H9 (cell line): ENCODE measurements around the gene TSC2. TPM values are rescaled to one million over a fixed set of nuclear protein-coding genes. Genes with fewer than 3 reads are reported as not detected.

Source experiments
- DNase-seq: peaks from one replicate; pipeline ENCODE4 v3.0.0-alpha.2; 2017
- H2AFZ ChIP-seq: one replicate; pipeline ENCODE4 v1.6.1; 2013; ENCODE audit warnings: mild to moderate bottlenecking, low read length, control low read depth, moderate library complexity
- H2AK5ac ChIP-seq: 2 replicates; pipeline ENCODE4 v1.6.1; 2013; ENCODE audit warnings: low read length, control low read depth, mixed read lengths; ENCODE audit not compliant: insufficient read length
- H2BK120ac ChIP-seq: one replicate; pipeline ENCODE4 v1.6.1; 2013; ENCODE audit warnings: low read depth, mild to moderate bottlenecking, low read length, control low read depth, inconsistent platforms; ENCODE audit not compliant: poor library complexity, severe bottlenecking
- H2BK12ac ChIP-seq: 2 replicates; pipeline ENCODE4 v1.6.1; 2013; ENCODE audit warnings: low read length, control low read depth, mixed read lengths, low read depth; ENCODE audit not compliant: insufficient read length
- H2BK15ac ChIP-seq: 2 replicates; pipeline ENCODE4 v1.6.1; 2013; ENCODE audit warnings: low read depth, low read length, control low read depth
- H2BK20ac ChIP-seq: one replicate; pipeline ENCODE4 v1.6.1; 2013; ENCODE audit warnings: low read depth, mild to moderate bottlenecking, low read length, control low read depth, inconsistent platforms; ENCODE audit not compliant: poor library complexity, severe bottlenecking
- H2BK5ac ChIP-seq: 2 replicates; pipeline ENCODE4 v1.6.1; 2013; ENCODE audit warnings: low read length, control low read depth, mixed read lengths; ENCODE audit not compliant: insufficient read length
- H3K14ac ChIP-seq: 2 replicates; pipeline ENCODE4 v1.6.1; 2013; ENCODE audit warnings: low read length, control low read depth; ENCODE audit not compliant: insufficient read depth
- H3K18ac ChIP-seq: 2 replicates; pipeline ENCODE4 v1.6.1; 2013; ENCODE audit warnings: low read depth, mild to moderate bottlenecking, mixed read lengths, low read length, control low read depth; ENCODE audit not compliant: insufficient read length
- H3K23ac ChIP-seq: 2 replicates; pipeline ENCODE4 v1.6.1; 2013; ENCODE audit warnings: low read length, control low read depth, mixed read lengths, low read depth; ENCODE audit not compliant: insufficient read length
- H3K23me2 ChIP-seq: 2 replicates; pipeline ENCODE4 v1.6.1; 2013; ENCODE audit warnings: low read depth, mild to moderate bottlenecking, mixed read lengths, low read length, control low read depth; ENCODE audit not compliant: insufficient read length, poor library complexity, severe bottlenecking
- H3K27ac ChIP-seq: 2 replicates; pipeline ENCODE4 v1.5.1; 2013; ENCODE audit warnings: low read length, control low read depth, mixed read lengths, low read depth; ENCODE audit not compliant: insufficient read length
- H3K27me3 ChIP-seq: 2 replicates; pipeline ENCODE4 v1.6.1; 2013; ENCODE audit warnings: low read length, control low read depth, inconsistent platforms; ENCODE audit not compliant: insufficient read depth
- H3K4ac ChIP-seq: 2 replicates; pipeline ENCODE4 v1.6.1; 2013; ENCODE audit warnings: low read depth, mild to moderate bottlenecking, control low read depth, inconsistent platforms, low read length, moderate library complexity
- H3K4me1 ChIP-seq: 2 replicates; pipeline ENCODE4 v1.6.1; 2013; ENCODE audit warnings: low read length, control low read depth, inconsistent platforms; ENCODE audit not compliant: insufficient read depth
- H3K4me2 ChIP-seq: 2 replicates; pipeline ENCODE4 v1.6.1; 2013; ENCODE audit warnings: low read length, control low read depth, mixed read lengths; ENCODE audit not compliant: insufficient read length, insufficient read depth
- H3K56ac ChIP-seq: 2 replicates; pipeline ENCODE4 v1.6.1; 2013; ENCODE audit warnings: low read depth, mild to moderate bottlenecking, mixed read lengths, low read length, control low read depth; ENCODE audit not compliant: insufficient read length
- H3K79me1 ChIP-seq: 2 replicates; pipeline ENCODE4 v1.6.1; 2013; ENCODE audit warnings: low read depth, mild to moderate bottlenecking, moderate library complexity, low read length, control low read depth, inconsistent platforms; ENCODE audit not compliant: insufficient read depth, poor library complexity, severe bottlenecking
- H3K79me2 ChIP-seq: 2 replicates; pipeline ENCODE4 v1.6.1; 2013; ENCODE audit warnings: low read length, control low read depth, inconsistent platforms; ENCODE audit not compliant: insufficient read depth
- H3K9ac ChIP-seq: 2 replicates; pipeline ENCODE4 v1.6.1; 2013; ENCODE audit warnings: low read length, control low read depth, mixed read lengths; ENCODE audit not compliant: insufficient read length; ENCODE audit errors: extremely low read depth
- H3K9me3 ChIP-seq: one replicate; pipeline ENCODE4 v1.6.1; 2013; ENCODE audit warnings: low read depth, low read length, inconsistent platforms; ENCODE audit not compliant: control insufficient read depth
- H3T11ph ChIP-seq: one replicate; pipeline ENCODE4 v1.6.1; 2013; ENCODE audit warnings: mild to moderate bottlenecking, low read length, control low read depth, inconsistent platforms
- H4K20me1 ChIP-seq: one replicate; pipeline ENCODE4 v1.6.1; 2013; ENCODE audit not compliant: control insufficient read depth, insufficient read length, insufficient read depth
- H4K5ac ChIP-seq: 2 replicates; pipeline ENCODE4 v1.6.1; 2013; ENCODE audit warnings: low read depth, mild to moderate bottlenecking, mixed read lengths, low read length, control low read depth; ENCODE audit not compliant: insufficient read length
- H4K8ac ChIP-seq: replicated peaks from 2 replicates; pipeline ENCODE4 v1.6.1; 2013; ENCODE audit warnings: low read length, control low read depth, mixed read lengths, low read depth; ENCODE audit not compliant: insufficient read length
- H4K91ac ChIP-seq: 2 replicates; pipeline ENCODE4 v1.6.1; 2013; ENCODE audit warnings: low read depth, mild to moderate bottlenecking, moderate library complexity, mixed read lengths, low read length, control low read depth; ENCODE audit not compliant: insufficient read length
- H3K27ac Mint-ChIP-seq, 3 experiments: 2 replicates in 2 of 3; 3 replicates in 1 of 3; pipeline ENCODE4 v1.8.0; 2020 to 2021; ENCODE audit warnings: mixed read lengths in 3 of 3, mild to moderate bottlenecking in 1 of 3, moderate library complexity in 1 of 3
- H3K27me3 Mint-ChIP-seq: 2 replicates; pipeline ENCODE4 v1.8.0; 2021; ENCODE audit warnings: low read depth, mild to moderate bottlenecking, moderate library complexity, mixed read lengths
- H3K36me3 Mint-ChIP-seq, 3 experiments: 2 replicates in 2 of 3; 3 replicates in 1 of 3; pipeline ENCODE4 v1.8.0; 2020 to 2021; ENCODE audit warnings: low read depth in 3 of 3, mixed read lengths in 3 of 3; ENCODE audit not compliant: insufficient read depth in 1 of 3
- H3K4me1 Mint-ChIP-seq, 2 experiments: 2 replicates each; pipeline ENCODE4 v1.8.0; 2020; ENCODE audit warnings: mixed read lengths in 2 of 2
- H3K4me3 Mint-ChIP-seq, 2 experiments: 2 replicates in 1 of 2; 3 replicates in 1 of 2; pipeline ENCODE4 v1.8.0; 2020 to 2021; ENCODE audit warnings: mild to moderate bottlenecking in 2 of 2, mixed read lengths in 2 of 2, moderate library complexity in 1 of 2
- H3K9me3 Mint-ChIP-seq, 2 experiments: 2 replicates in 1 of 2; 3 replicates in 1 of 2; pipeline ENCODE4 v1.8.0; 2020; ENCODE audit warnings: mild to moderate bottlenecking in 2 of 2, mixed read lengths in 2 of 2, moderate library complexity in 1 of 2
- CTCF ChIP-seq: fragments of 200-600 bp; sonication (generic); conservative IDR thresholded peaks from 3 replicates; pipeline ENCODE4 v1.8.0; 2021; ENCODE audit warnings: antibody characterized with exemption, mild to moderate bottlenecking
- WGBS: extraction: QIAGEN DNeasy Blood & Tissue Kit; methylation state at CpG from one replicate; pipeline ENCODE4 v1.1.7; 2013; ENCODE audit warnings: missing lambda C conversion rate, low lambda C conversion rate, mixed read lengths; ENCODE audit not compliant: insufficient read length; ENCODE audit errors: extremely low coverage; 5-methylcytosine and 5-hydroxymethylcytosine counted together
- total RNA-seq: library from RNA; stranded (reverse); gene quantifications from 2 replicates; pipeline ENCODE4 v1.2.1, GENCODE V29; 2021

Gene TSC2
- total RNA-seq, 1 experiment from 2014 or later: 122 TPM

- Histone ChIP-seq H3K9me3 (no peaks in the 10 kb centered on the region), H4K8ac (no peak overlapping the region), H3K56ac (no peak overlapping the region), H4K5ac (no peak overlapping the region), H3K4me1 (peaks cover 6% of the 10 kb centered on the region; the same call in 1 of the 2 replicates), H2BK120ac (no peak overlapping the region), H2AK5ac (no peak overlapping the region), H2AFZ (no peak overlapping the region), H4K91ac (no peak overlapping the region), H3K4ac (no peak overlapping the region), H2BK20ac (no peak overlapping the region), H2BK12ac (no peak overlapping the region), H3K27ac (no peak overlapping the region), H3K23me2 (peaks cover 11% of the 10 kb centered on the region), H3K14ac (no peak overlapping the region; the same call in 1 of the 2 replicates), H3T11ph (no peak overlapping the region), H3K79me2 (peaks cover 26% of the 10 kb centered on the region; the same call in 1 of the 2 replicates), H3K9ac (no peak overlapping the region), H3K79me1 (peaks cover 24% of the 10 kb centered on the region), H3K18ac (no peak overlapping the region), H2BK15ac (no peak overlapping the region), H3K27me3 (no peaks in the 10 kb centered on the region), H3K23ac (no peak overlapping the region), H3K4me2 (no peak overlapping the region), H2BK5ac (no peak overlapping the region), H4K20me1 (no peaks in the 10 kb centered on the region)
- H3K4me1 Mint-ChIP-seq: peaks cover 22 to 36% of the 10 kb centered on the region in 2 experiments
- H3K4me3 Mint-ChIP-seq: peak overlapping the region in 1 of 2 experiments; percentile 46; a peak in 2 of 5 replicates
- H3K27me3 Mint-ChIP-seq: no peaks in the 10 kb centered on the region; the same call in 1 of the 2 replicates
- H3K27ac Mint-ChIP-seq: peak overlapping the region in 1 of 3 experiments; percentile 80; a peak in 3 of 7 replicates
- no peak for DNase-seq
- H3K36me3 Mint-ChIP-seq: peaks cover 14 to 26% (median 25%) of the 10 kb centered on the region in 3 experiments
- H3K9me3 Mint-ChIP-seq: no peaks in the 10 kb centered on the region; a peak in 1 of 5 replicates
- TF ChIP-seq CTCF: no peak
- WGBS: no CpG with 5 or more reads among the region's 8 CpGs
Observed at GRCh38 chr16:2006317-2006716, 41.5 kb upstream of the TSC2 start.
